Trophoblast cell (in vitro differentiated cells and primary cell): ENCODE data around the gene PIAS1.

ENCODE experiments used
- DNase-seq, 2 donors: peaks; one replicate each; pipeline ENCODE4 v3.0.0-alpha.2; 2016
- H2AFZ ChIP-seq: 2 replicates; pipeline ENCODE4 v1.6.1; 2013; ENCODE audit warnings: low read length, moderate library complexity, mild to moderate bottlenecking; ENCODE audit not compliant: insufficient read depth, poor library complexity
- H2AK5ac ChIP-seq: 2 replicates; pipeline ENCODE4 v1.6.1; 2013; ENCODE audit warnings: mild to moderate bottlenecking, low read length
- H2BK120ac ChIP-seq: 2 replicates; pipeline ENCODE4 v1.6.1; 2013; ENCODE audit warnings: low read length, mild to moderate bottlenecking, moderate library complexity; ENCODE audit not compliant: insufficient read depth, poor library complexity
- H2BK12ac ChIP-seq: 2 replicates; pipeline ENCODE4 v1.6.1; 2013; ENCODE audit warnings: mild to moderate bottlenecking, low read length, moderate library complexity
- H2BK5ac ChIP-seq: 2 replicates; pipeline ENCODE4 v1.6.1; 2013; ENCODE audit warnings: low read length, low read depth, moderate library complexity, mild to moderate bottlenecking; ENCODE audit not compliant: poor library complexity
- H3K14ac ChIP-seq: 2 replicates; pipeline ENCODE4 v1.6.1; 2013; ENCODE audit warnings: mild to moderate bottlenecking, low read length
- H3K18ac ChIP-seq: 2 replicates; pipeline ENCODE4 v1.6.1; 2013; ENCODE audit warnings: mild to moderate bottlenecking, low read length
- H3K23ac ChIP-seq: 2 replicates; pipeline ENCODE4 v1.6.1; 2013; ENCODE audit warnings: low read length
- H3K27ac ChIP-seq: 2 replicates; pipeline ENCODE4 v1.5.1; 2013; ENCODE audit warnings: low read depth, mild to moderate bottlenecking, inconsistent platforms, low read length, moderate library complexity
- H3K27me3 ChIP-seq: 2 replicates; pipeline ENCODE4 v1.6.1; 2013; ENCODE audit warnings: inconsistent platforms, mild to moderate bottlenecking, low read length, moderate library complexity; ENCODE audit not compliant: insufficient read depth
- H3K36me3 ChIP-seq, 2 experiments: 1 replicate in 1 of 2; 2 replicates in 1 of 2; pipeline ENCODE4 v1.6.1; 2013; ENCODE audit warnings: low read length in 2 of 2, mild to moderate bottlenecking in 2 of 2, moderate library complexity in 1 of 2; ENCODE audit not compliant: insufficient read depth in 2 of 2, control insufficient read depth in 1 of 2
- H3K4ac ChIP-seq: 2 replicates; pipeline ENCODE4 v1.6.1; 2013; ENCODE audit warnings: low read depth, mild to moderate bottlenecking, low read length, moderate library complexity
- H3K4me1 ChIP-seq, 2 experiments: 1 replicate in 1 of 2; 2 replicates in 1 of 2; pipeline ENCODE4 v1.6.1; 2013; ENCODE audit warnings: low read length in 2 of 2, mild to moderate bottlenecking in 2 of 2, moderate library complexity in 1 of 2; ENCODE audit not compliant: insufficient read depth in 2 of 2, control insufficient read depth in 1 of 2
- H3K4me2 ChIP-seq: 2 replicates; pipeline ENCODE4 v1.6.1; 2013; ENCODE audit warnings: inconsistent platforms, mild to moderate bottlenecking, low read length, moderate library complexity
- H3K4me3 ChIP-seq: 2 replicates; pipeline ENCODE4 v1.5.1; 2013; ENCODE audit warnings: mild to moderate bottlenecking, low read depth, low read length, inconsistent platforms
- H3K79me1 ChIP-seq: one replicate; pipeline ENCODE4 v1.6.1; 2013; ENCODE audit warnings: low read length
- H3K79me2 ChIP-seq: 2 replicates; pipeline ENCODE4 v1.6.1; 2013; ENCODE audit warnings: low read length, mild to moderate bottlenecking; ENCODE audit not compliant: control insufficient read depth, insufficient read depth, poor library complexity
- H3K9ac ChIP-seq: 2 replicates; pipeline ENCODE4 v1.6.1; 2013; ENCODE audit warnings: mild to moderate bottlenecking, low read length
- H3K9me3 ChIP-seq: 2 replicates; pipeline ENCODE4 v1.6.1; 2013; ENCODE audit warnings: low read depth, mild to moderate bottlenecking, control low read depth, inconsistent platforms, low read length; ENCODE audit not compliant: insufficient read depth
- H4K12ac ChIP-seq: 2 replicates; pipeline ENCODE4 v1.6.1; 2013; ENCODE audit warnings: low read depth, mild to moderate bottlenecking, low read length, moderate library complexity
- H4K8ac ChIP-seq: 2 replicates; pipeline ENCODE4 v1.6.1; 2013; ENCODE audit warnings: low read depth, mild to moderate bottlenecking, low read length, moderate library complexity
- H4K91ac ChIP-seq: one replicate; pipeline ENCODE4 v1.6.1; 2013; ENCODE audit warnings: low read depth, mild to moderate bottlenecking, low read length, moderate library complexity
- WGBS: extraction: QIAGEN DNeasy Blood & Tissue Kit; methylation state at CpG from one replicate; pipeline ENCODE4 v1.1.7; 2013; ENCODE audit warnings: missing lambda C conversion rate; ENCODE audit not compliant: insufficient read length, insufficient coverage; ENCODE audit errors: extremely low coverage; 5-methylcytosine and 5-hydroxymethylcytosine counted together

PIAS1 gene

GRCh38 chr15:68204361-68204760 is 150.2 kb downstream of the PIAS1 start:
- Histone ChIP-seq H3K79me2 (no peaks in the 10 kb centered on the region), H3K79me1 (no peaks in the 10 kb centered on the region), H3K4me2 (no peak overlapping the region), H3K27ac (no peak overlapping the region), H4K91ac (no peak overlapping the region), H2BK5ac (no peak overlapping the region), H3K9me3 (peaks cover 2% of the 10 kb centered on the region), H3K27me3 (no peaks in the 10 kb centered on the region), H3K4ac (no peak overlapping the region), H3K36me3 (peaks cover 6 to 7% of the 10 kb centered on the region in 2 experiments), H2AK5ac (no peak overlapping the region), H4K8ac (no peak overlapping the region), H3K4me3 (no peak overlapping the region), H2BK120ac (no peak overlapping the region), H3K9ac (no peak overlapping the region), H3K18ac (no peak overlapping the region), H3K4me1 (peaks cover 0 to 8% of the 10 kb centered on the region in 2 experiments), H3K23ac (no peak overlapping the region), H2BK12ac (no peak overlapping the region), H4K12ac (no peak overlapping the region), H2AFZ (no peak overlapping the region), H3K14ac (no peak overlapping the region)
- WGBS = no CpG with 5 or more reads among the region's 7 CpGs
- no peak for DNase-seq

GRCh38 chr15:68204776-68205557 is 150.9 kb downstream of the PIAS1 start, which contains the start of gene CALML4:
CALML4 (minus strand) TSS chr15:68205332; CDS start chr15:68205247, 85 bp downstream.
- no peak within 1 kb of the TSS for H2BK5ac ChIP-seq
- H2AK5ac ChIP-seq = no peak within 1 kb of the TSS
- WGBS = no CpG with 5 or more reads among the region's 16 CpGs
- DNase-seq = no peak
- H4K91ac ChIP-seq = no peak within 1 kb of the TSS
- no peaks in the 10 kb centered on the region for H3K79me2 ChIP-seq
- peaks cover 9 to 12% of the 10 kb centered on the region in 2 experiments for H3K36me3 ChIP-seq
- no peak within 1 kb of the TSS for H4K12ac ChIP-seq
- H3K27ac ChIP-seq = no peak within 1 kb of the TSS
- no peak within 1 kb of the TSS for H2AFZ ChIP-seq
- H2BK120ac ChIP-seq = no peak within 1 kb of the TSS
- H3K9me3 ChIP-seq = no peaks in the 10 kb centered on the region
- no peak within 1 kb of the TSS for H4K8ac ChIP-seq
- no peak within 1 kb of the TSS for H3K14ac ChIP-seq
- no peaks in the 10 kb centered on the region for H3K79me1 ChIP-seq
- H2BK12ac ChIP-seq = no peak within 1 kb of the TSS
- H3K27me3 ChIP-seq = no peaks in the 10 kb centered on the region
- H3K18ac ChIP-seq = no peak within 1 kb of the TSS
- no peak within 1 kb of the TSS for H3K23ac ChIP-seq
- no peak within 1 kb of the TSS for H3K4ac ChIP-seq
- no peak within 1 kb of the TSS for H3K9ac ChIP-seq
- H3K4me1 ChIP-seq = peaks cover 0 to 8% of the 10 kb centered on the region in 2 experiments
- no peak within 1 kb of the TSS for H3K4me3 ChIP-seq
- no peak within 1 kb of the TSS for H3K4me2 ChIP-seq

- Histone ChIP-seq H3K14ac (no peak overlapping the region), H3K79me2 (no peaks in the 10 kb centered on the region), H2BK120ac (no peak overlapping the region), H3K36me3 (peaks cover 9 to 12% of the 10 kb centered on the region in 2 experiments), H3K4me3 (no peak overlapping the region), H2BK12ac (no peak overlapping the region), H2AFZ (no peak overlapping the region), H3K9me3 (no peaks in the 10 kb centered on the region), H3K4me2 (no peak overlapping the region), H3K9ac (no peak overlapping the region), H4K8ac (no peak overlapping the region), H2BK5ac (no peak overlapping the region), H3K18ac (no peak overlapping the region), H4K91ac (no peak overlapping the region), H4K12ac (no peak overlapping the region), H3K23ac (no peak overlapping the region), H3K27ac (no peak overlapping the region), H3K4me1 (peaks cover 0 to 7% of the 10 kb centered on the region in 2 experiments), H2AK5ac (no peak overlapping the region), H3K27me3 (no peaks in the 10 kb centered on the region), H3K4ac (no peak overlapping the region), H3K79me1 (no peaks in the 10 kb centered on the region)
- no CpG with 5 or more reads among the region's 13 CpGs for WGBS
- no peak for DNase-seq
Observed at GRCh38 chr15:68205558-68205944, 151.4 kb downstream of the PIAS1 start.

GRCh38 chr15:68205954-68206539 is 151.9 kb downstream of the PIAS1 start:
- no peak for DNase-seq
- no peaks in the 10 kb centered on the region for H3K79me1 ChIP-seq
- no peak overlapping the region for H4K12ac ChIP-seq
- H3K9ac ChIP-seq = no peak overlapping the region
- no peak overlapping the region for H2AK5ac ChIP-seq
- H2AFZ ChIP-seq = no peak overlapping the region
- H4K8ac ChIP-seq = no peak overlapping the region
- H3K4ac ChIP-seq = no peak overlapping the region
- H2BK120ac ChIP-seq = no peak overlapping the region
- peaks cover 0 to 3% of the 10 kb centered on the region in 2 experiments for H3K4me1 ChIP-seq
- no peak overlapping the region for H3K4me2 ChIP-seq
- no peak overlapping the region for H3K18ac ChIP-seq
- no CpG with 5 or more reads among the region's 14 CpGs for WGBS
- no peak overlapping the region for H3K4me3 ChIP-seq
- H4K91ac ChIP-seq = no peak overlapping the region
- peaks cover 9 to 12% of the 10 kb centered on the region in 2 experiments for H3K36me3 ChIP-seq
- H3K79me2 ChIP-seq = no peaks in the 10 kb centered on the region
- no peak overlapping the region for H3K27ac ChIP-seq
- no peaks in the 10 kb centered on the region for H3K9me3 ChIP-seq
- no peak overlapping the region for H3K23ac ChIP-seq
- no peaks in the 10 kb centered on the region for H3K27me3 ChIP-seq
- no peak overlapping the region for H2BK5ac ChIP-seq
- H3K14ac ChIP-seq = no peak overlapping the region
- H2BK12ac ChIP-seq = no peak overlapping the region
